Placental pericyte (primary cell): ENCODE data around the gene VIL1. TPM values are rescaled to one million over a fixed set of nuclear protein-coding genes. Genes with fewer than 3 reads are reported as not detected.

Experiments
- small RNA-seq: library from RNA; depleted of rRNA; stranded (forward); fragments of <200 nt; gene quantifications from one replicate; pipeline ENCODE3, GENCODE V24; 2012; ENCODE audit warnings: low replicate concordance
- total RNA-seq: library from RNA; depleted of rRNA; stranded (reverse); fragments of >200 nt; gene quantifications from 2 replicates; pipeline ENCODE4 v1.2.3, GENCODE V29; 2012

The VIL1 gene
- total RNA-seq = not detected in 2 replicates

DNA sequence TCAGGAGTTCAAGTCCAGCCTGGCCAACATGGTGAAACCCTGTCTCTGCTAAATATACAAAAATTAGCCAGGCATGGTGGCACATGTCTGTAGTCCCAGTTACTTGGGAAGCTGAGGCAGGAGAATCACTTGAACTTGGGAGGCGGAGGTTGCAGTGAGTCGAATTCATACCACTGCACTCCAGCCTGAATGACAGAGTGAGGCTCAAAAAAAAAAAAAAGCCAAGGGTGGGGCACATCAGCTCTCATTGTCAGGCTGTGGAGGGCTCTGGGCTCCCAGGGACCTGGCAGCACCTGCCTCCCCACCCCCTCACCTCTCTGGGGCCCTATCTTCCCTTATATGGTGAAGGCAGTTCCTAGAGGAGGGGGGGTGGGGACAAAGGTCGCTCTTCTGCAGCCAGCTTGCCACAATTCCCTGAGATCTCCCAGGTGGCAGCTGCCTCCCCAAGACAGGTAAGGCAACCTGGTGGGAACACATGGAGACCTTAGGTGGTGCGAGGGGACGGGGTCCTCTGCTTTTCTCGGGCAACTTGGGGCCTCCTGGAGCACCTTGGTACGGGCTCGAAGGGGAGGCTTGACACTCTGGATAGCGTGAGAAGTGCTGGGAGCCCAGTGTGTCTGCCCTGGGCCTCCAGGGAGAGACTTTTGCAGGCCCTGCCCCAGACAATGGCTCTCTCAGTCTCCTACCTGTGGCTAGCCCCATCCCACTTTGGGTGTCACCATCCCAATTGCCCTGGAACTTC is at the start of gene VIL1:
TSS of gene VIL1 (plus strand) at position 407 of the 742 bp plus-strand sequence. CDS start 4,656 bp downstream, outside the sequence.

DNA sequence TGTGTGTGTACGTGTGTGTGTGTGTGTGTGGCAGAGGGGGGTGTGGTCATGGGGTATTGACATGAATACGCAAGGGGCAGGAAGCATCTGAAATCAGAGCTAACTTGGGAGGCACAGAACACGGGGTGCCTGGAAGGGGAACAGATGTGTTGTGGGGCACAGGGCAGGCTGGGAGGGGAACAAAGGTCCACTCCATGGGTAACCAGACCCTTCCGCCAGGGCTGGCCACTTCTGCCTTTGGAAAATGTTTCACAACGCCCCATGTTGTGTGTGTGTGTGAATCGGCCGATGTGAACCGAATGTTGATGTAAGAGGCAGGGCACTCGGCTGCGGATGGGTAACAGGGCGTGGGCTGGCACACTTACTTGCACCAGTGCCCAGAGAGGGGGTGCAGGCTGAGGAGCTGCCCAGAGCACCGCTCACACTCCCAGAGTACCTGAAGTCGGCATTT is 37.0 kb upstream of the VIL1 start, which contains the start of gene SLC11A1:
TSS of gene SLC11A1 (plus strand) at position 358 of the 451 bp plus-strand sequence. CDS start 96 bp downstream, outside the sequence.

GRCh38 chr2:218399391-218400166 is 19.3 kb upstream of the VIL1 start, which contains the start of gene CTDSP1:
Gene CTDSP1 (plus strand): TSS chr2:218399868. CDS start chr2:218400091, 223 bp downstream.

Small RNA genes within 50 kb of the gene (small RNA-seq; reads per million reads assigned to genes)
- 494 reads per million, percentile 99 among the genes with 10 or more reads in this experiment for gene MIR26B

Other genes with a start within 250 kb of the VIL1 start
- gene ARPC2, start 201.9 kb upstream of the VIL1 start, total RNA-seq = 428 and 639 TPM in 2 replicates
- gene GPBAR1, start 158.1 kb upstream of the VIL1 start, total RNA-seq = 0.14 and 0.22 TPM in 2 replicates
- 127 and 165 TPM in 2 replicates for gene AAMP, start 149.0 kb upstream of the VIL1 start, total RNA-seq
- gene PNKD, start 148.6 kb upstream of the VIL1 start, total RNA-seq = 25.3 and 48.1 TPM in 2 replicates
- gene TMBIM1, start 126.6 kb upstream of the VIL1 start, total RNA-seq = 168 and 229 TPM in 2 replicates
- gene CATIP, start 62.3 kb upstream of the VIL1 start, total RNA-seq = not detected in 2 replicates
- under 0.01 and 0.14 TPM in 2 replicates for gene SLC11A1, start 36.9 kb upstream of the VIL1 start, total RNA-seq
- 77.3 and 101 TPM in 2 replicates for gene CTDSP1, start 19.3 kb upstream of the VIL1 start, total RNA-seq
- gene USP37, start 149.2 kb downstream of the VIL1 start, total RNA-seq = 9.0 and 14.0 TPM in 2 replicates
- gene CNOT9, start 149.7 kb downstream of the VIL1 start, total RNA-seq = 65.2 and 86.3 TPM in 2 replicates
- gene PLCD4, start 188.8 kb downstream of the VIL1 start, total RNA-seq = 0.22 and 1.4 TPM in 2 replicates
- 11.6 and 25.1 TPM in 2 replicates for gene ZNF142, start 240.5 kb downstream of the VIL1 start, total RNA-seq
- 17.9 and 39.8 TPM in 2 replicates for gene BCS1L, start 240.6 kb downstream of the VIL1 start, total RNA-seq